K562 (cell line): Measurements from ENCODE around the gene CTIF. TPM values are rescaled to one million over a fixed set of nuclear protein-coding genes. Genes with fewer than 3 reads are reported as not detected.

ENCODE experiments used
- ARNT ChIP-seq, 2 experiments: fragments of 450-650 bp; IDR thresholded peaks; 2 replicates each; pipeline ENCODE4 v1.6.1; 2016; ENCODE audit warnings: mild to moderate bottlenecking in 1 of 2
- COPS2 ChIP-seq: fragments of 450-650 bp; conservative IDR thresholded peaks from 2 replicates; pipeline ENCODE4 v1.6.1; 2016; ENCODE audit warnings: mild to moderate bottlenecking, moderate library complexity
- CREB1 ChIP-seq, 2 experiments: sonication (generic) in 1 of 2; formaldehyde crosslinking in 1 of 2; IDR thresholded peaks; 2 replicates each; pipeline versions ENCODE4 v1.6.1 to v1.8.0; 2012 to 2022; ENCODE audit warnings: inconsistent platforms in 1 of 2, mild to moderate bottlenecking in 1 of 2, missing genetic modification reagents in 1 of 2, moderate library complexity in 1 of 2
- ETV6 ChIP-seq, 3 experiments: fragments of 150-350 bp in 1 of 3; sonication (generic) in 1 of 3; formaldehyde crosslinking in 1 of 3; IDR thresholded peaks; 2 replicates each; pipeline versions ENCODE4 v1.6.1 to v1.8.0; 2014 to 2022; ENCODE audit warnings: borderline replicate concordance in 2 of 3, low read depth in 2 of 3, antibody characterized with exemption in 1 of 3, low read length in 1 of 3, mild to moderate bottlenecking in 1 of 3, missing genetic modification reagents in 1 of 3
- HDAC2 ChIP-seq: fragments of 450-650 bp; IDR thresholded peaks from 2 replicates; pipeline ENCODE4 v1.6.1; 2016; ENCODE audit warnings: mild to moderate bottlenecking
- ILK ChIP-seq: fragments of 450-650 bp; IDR thresholded peaks from 2 replicates; pipeline ENCODE4 v1.6.1; 2016; ENCODE audit warnings: missing genetic modification characterization, low read depth, mild to moderate bottlenecking, missing compliant biosample characterization, moderate library complexity, borderline replicate concordance
- MAZ ChIP-seq, 2 experiments: fragments of 450-650 bp in 1 of 2; sonication (generic) in 1 of 2; formaldehyde crosslinking; IDR thresholded peaks in 1 of 2; conservative IDR thresholded peaks in 1 of 2; 2 replicates each; pipeline versions ENCODE4 v1.4.0 to v1.5.0; 2020; ENCODE audit warnings: mild to moderate bottlenecking in 1 of 2, missing genetic modification reagents in 1 of 2
- MYNN ChIP-seq, 2 experiments: sonication (generic); formaldehyde crosslinking in 1 of 2; IDR thresholded peaks; 2 replicates each; pipeline versions ENCODE4 v1.5.0 to v1.6.1; 2016 to 2020; ENCODE audit warnings: antibody characterized with exemption in 1 of 2, missing genetic modification reagents in 1 of 2
- NCOA6 ChIP-seq: fragments of 450-650 bp; IDR thresholded peaks from 2 replicates; pipeline ENCODE4 v1.6.1; 2017; ENCODE audit warnings: mild to moderate bottlenecking
- PHF21A ChIP-seq: fragments of 450-650 bp; IDR thresholded peaks from 2 replicates; pipeline ENCODE4 v1.6.1; 2017; ENCODE audit warnings: low read depth, borderline replicate concordance
- PURB ChIP-seq: sonication (generic); formaldehyde crosslinking; IDR thresholded peaks from 2 replicates; pipeline ENCODE4 v1.9.0; 2021; ENCODE audit warnings: low read depth, mild to moderate bottlenecking, missing genetic modification reagents
- SRSF7 ChIP-seq: fragments of 200-400 bp; formaldehyde crosslinking; optimal IDR thresholded peaks from 2 replicates; pipeline ENCODE3; 2017; ENCODE audit warnings: mild to moderate bottlenecking, low read depth, low read length
- STAT5A ChIP-seq: IDR thresholded peaks from 2 replicates; pipeline ENCODE4 v1.6.1; 2012; ENCODE audit warnings: low read length, inconsistent platforms, borderline replicate concordance
- ZBTB1 ChIP-seq: sonication (generic); formaldehyde crosslinking; IDR thresholded peaks from 2 replicates; pipeline ENCODE4 v1.8.1; 2023; ENCODE audit warnings: missing genetic modification reagents, low read depth, mild to moderate bottlenecking, borderline replicate concordance
- ZEB2 ChIP-seq: fragments of 450-650 bp; IDR thresholded peaks from 2 replicates; pipeline ENCODE4 v1.6.1; 2016
- ZNF175 ChIP-seq: fragments of 200-800 bp; sonication (Bioruptor generic); IDR thresholded peaks from 2 replicates; pipeline ENCODE4 v1.6.1; 2016; ENCODE audit warnings: low read depth, mild to moderate bottlenecking, missing genetic modification characterization, missing compliant biosample characterization
- ZNF263 ChIP-seq: sonication (generic); formaldehyde crosslinking; IDR thresholded peaks from 2 replicates; pipeline ENCODE4 v1.8.0; 2022; ENCODE audit warnings: mild to moderate bottlenecking, missing genetic modification reagents, borderline replicate concordance
- ZNF584 ChIP-seq: fragments of 200-800 bp; sonication (Bioruptor generic); IDR thresholded peaks from 2 replicates; pipeline ENCODE4 v1.6.1; 2016; ENCODE audit warnings: low read depth, mild to moderate bottlenecking, missing genetic modification characterization, missing compliant biosample characterization
- polyA plus RNA-seq, 8 experiments: library from polyadenylated mRNA; depleted of rRNA in 4 of 8; stranded (reverse) in 5 of 8; unstranded in 3 of 8; fragments of >200 nt; fragmentation: Nextera tagmentation in 2 of 8; fragmentation: Illumina TruSeq in 1 of 8; extraction: Ambion mirVana in 2 of 8; extraction: Trizol in 1 of 8; gene quantifications; 2 replicates each; pipeline versions ENCODE4 v1.2.1 to v1.2.3, GENCODE V29; 2011 to 2014; ENCODE audit warnings: inconsistent platforms in 1 of 8, missing spikeins in 1 of 8
- total RNA-seq, 7 experiments: library from RNA; depleted of rRNA in 6 of 7; stranded (reverse); fragments of >200 nt in 6 of 7; fragmentation: Illumina TruSeq in 2 of 7; extraction: Trizol in 2 of 7; gene quantifications; 2 replicates each; pipeline versions ENCODE4 v1.2.1 to v1.2.3, GENCODE V29; 2011 to 2021; ENCODE audit warnings: low replicate concordance in 1 of 7

The CTIF gene
- total and polyA plus RNA-seq, 9 of the 15 experiments (the other 6 are each of a cell fraction or from before 2014, with no cell fraction given), result 0.17 to 11.5 (median 2.2) TPM

DNA sequence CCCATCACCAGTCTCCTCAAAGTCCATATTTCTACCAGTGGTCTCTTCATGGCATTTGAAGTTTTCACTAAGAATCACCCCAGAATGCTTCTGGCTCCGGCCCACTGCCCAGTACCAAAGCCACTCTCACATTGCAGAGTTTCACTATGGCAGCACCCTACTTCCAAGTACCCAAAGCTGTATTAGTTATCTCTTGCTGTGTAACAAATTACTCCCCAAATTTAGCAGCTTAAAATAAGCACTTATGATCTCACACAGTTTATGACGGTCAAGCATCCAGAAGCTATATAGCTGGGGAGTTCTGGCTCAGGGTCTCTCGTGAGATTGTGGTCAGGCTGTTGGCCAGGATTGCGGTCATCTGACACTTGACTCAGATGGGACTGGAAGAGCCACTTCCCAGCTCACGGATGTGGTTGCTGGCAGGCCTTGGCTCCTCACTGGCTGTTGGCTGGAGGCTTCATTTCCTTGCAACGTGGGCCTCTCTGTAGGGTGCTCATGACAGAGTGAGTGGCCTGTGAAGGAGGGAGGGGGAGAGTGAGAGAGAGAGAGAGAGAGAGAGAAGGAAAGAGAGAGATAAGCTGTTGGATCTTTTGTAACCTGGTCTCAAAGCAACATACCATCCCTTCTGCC is 189.5 kb downstream of the CTIF start (continued):
- TF ChIP-seq CREB1 (IDR thresholded peaks at IDR 0.05) (no peak), CREB1 (CRISPR knock-in tag; IDR thresholded peaks at IDR 0.05) (no peak), ZEB2 (no peak), SRSF7 (no peak), PHF21A (no peak), ILK (no peak), MYNN (IDR thresholded peaks at IDR 0.05) (no peak), MYNN (CRISPR knock-in tag; IDR thresholded peaks at IDR 0.05) (no peak), ZNF263 (no peak), ETV6 (IDR thresholded peaks at IDR 0.05; ENCODE audit: borderline replicate concordance in 1 of 2, low read depth in 2 of 2, low read length in 1 of 2) (no peak), ETV6 (CRISPR knock-in tag; IDR thresholded peaks at IDR 0.05; ENCODE audit: borderline replicate concordance) (no peak), ZNF584 (CRISPR knock-in tag) (peak; percentile 71; the same call in 1 of the 2 replicates), STAT5A (no peak), ZBTB1 (CRISPR knock-in tag) (peak; percentile 88; the same call in 1 of the 2 replicates), HDAC2 (no peak), MAZ (CRISPR knock-in tag; conservative IDR thresholded peaks at IDR 0.05 in 1 of 2, IDR thresholded peaks at IDR 0.05 in 1 of 2) (peak in 1 of 2 experiments; percentile 54; a peak in 1 of 4 replicates), COPS2 (no peak), NCOA6 (no peak), PURB (CRISPR knock-in tag) (no peak), ZNF175 (peak; percentile 66; the same call in 1 of the 2 replicates), ARNT (IDR thresholded peaks at IDR 0.05) (no peak)
